Activated CD8-positive, alpha-beta memory T cell treated with anti-CD3 and anti-CD28 coated beads for 4 hours (primary cell): Measurements from ENCODE around the gene PKD1L1.
"Not testable (repeated sequence)": the region's sequence is repeated elsewhere in the genome, so short reads cannot be mapped to it uniquely, and the experiment has no call there.

Source experiments
- DNase-seq, 2 donors: peaks; one replicate each; pipeline ENCODE4 v3.0.0-alpha.2; 2020; ENCODE audit warnings: low read depth in 2 of 2

PKD1L1 gene

GRCh38 chr7:47818796-47819606 lies 129.3 kb downstream of the PKD1L1 start:
- DNase-seq, result peak; percentile 2 to 5

- no peak for DNase-seq
Measured at GRCh38 chr7:47817917-47818316, 130.3 kb downstream of the PKD1L1 start.

DNA sequence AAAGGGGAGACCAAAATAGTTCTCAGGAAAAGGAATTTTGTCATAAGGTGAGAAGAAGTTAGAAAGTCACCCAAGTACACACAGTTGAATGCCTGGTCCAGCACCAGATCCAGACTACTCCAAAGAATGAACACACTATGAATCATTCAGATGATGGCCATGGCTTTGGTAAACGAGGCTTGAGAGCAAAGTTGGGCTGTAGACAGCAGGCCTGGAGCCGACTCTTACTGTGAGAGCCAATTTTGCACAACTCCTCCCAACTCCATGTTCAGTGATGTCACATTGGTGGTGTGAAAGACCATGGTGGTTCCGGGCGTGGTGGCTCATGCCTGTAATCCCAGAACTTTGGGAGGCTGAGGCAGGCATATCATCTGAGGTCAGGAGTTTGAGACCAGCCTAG lies 131.6 kb downstream of the PKD1L1 start:
- no peak for DNase-seq

DNA sequence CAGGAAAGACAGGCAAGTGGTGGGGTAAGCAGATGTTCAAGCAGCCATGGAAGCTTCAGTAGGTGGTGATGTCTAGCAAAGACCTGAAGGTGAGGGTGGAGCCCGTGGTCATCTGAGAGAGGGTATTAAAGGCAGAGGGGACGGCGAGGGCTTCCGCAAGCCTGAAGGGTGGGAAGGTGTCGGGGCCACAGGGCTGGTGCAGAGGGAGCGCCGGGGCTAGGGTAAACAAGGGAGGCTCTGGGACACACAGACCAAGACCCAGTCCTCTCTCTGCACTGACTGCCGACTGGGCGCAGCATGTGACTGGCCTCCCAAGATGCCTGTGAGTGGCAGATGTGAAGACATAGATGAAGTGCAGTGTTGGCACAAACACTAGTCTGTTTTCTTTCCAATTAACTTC lies 132.4 kb downstream of the PKD1L1 start:
- no peak for DNase-seq

DNA sequence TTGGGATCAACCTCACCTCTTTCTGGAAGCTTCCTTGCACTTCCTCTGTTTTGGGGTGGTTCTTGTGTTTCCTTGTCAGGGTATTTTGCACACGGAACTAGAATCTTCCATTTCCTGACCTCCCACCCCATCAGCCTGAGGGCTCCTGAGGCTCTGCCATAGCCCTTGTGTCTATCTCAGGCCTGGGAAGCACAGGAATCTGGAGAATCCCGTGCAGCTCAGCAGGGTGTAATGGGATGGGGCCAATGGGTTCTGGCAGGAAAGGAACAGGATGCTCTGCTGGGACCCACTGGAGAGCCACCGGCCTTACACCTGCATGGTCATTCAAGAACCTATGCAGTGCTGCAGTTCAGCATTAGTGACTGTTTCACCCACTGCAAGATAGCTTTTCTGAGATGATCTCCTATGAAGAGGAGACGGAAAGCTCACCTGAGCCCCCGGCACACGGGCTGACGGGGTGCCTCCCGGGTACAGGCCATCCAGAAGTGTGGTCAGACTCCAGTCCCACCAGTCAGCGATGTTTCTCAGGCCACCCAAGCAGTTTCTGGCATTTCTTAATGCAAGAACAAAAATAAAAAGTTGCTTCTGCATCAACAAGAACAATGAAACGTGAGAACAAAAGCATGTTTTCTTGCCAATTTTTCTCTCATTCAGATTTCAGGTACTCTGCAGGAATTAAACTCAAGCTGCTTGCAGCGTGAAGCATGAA lies 133.2 kb downstream of the PKD1L1 start:
- no peak for DNase-seq

- no peak for DNase-seq
Measured at GRCh38 chr7:47813620-47814260, 134.5 kb downstream of the PKD1L1 start.

DNA sequence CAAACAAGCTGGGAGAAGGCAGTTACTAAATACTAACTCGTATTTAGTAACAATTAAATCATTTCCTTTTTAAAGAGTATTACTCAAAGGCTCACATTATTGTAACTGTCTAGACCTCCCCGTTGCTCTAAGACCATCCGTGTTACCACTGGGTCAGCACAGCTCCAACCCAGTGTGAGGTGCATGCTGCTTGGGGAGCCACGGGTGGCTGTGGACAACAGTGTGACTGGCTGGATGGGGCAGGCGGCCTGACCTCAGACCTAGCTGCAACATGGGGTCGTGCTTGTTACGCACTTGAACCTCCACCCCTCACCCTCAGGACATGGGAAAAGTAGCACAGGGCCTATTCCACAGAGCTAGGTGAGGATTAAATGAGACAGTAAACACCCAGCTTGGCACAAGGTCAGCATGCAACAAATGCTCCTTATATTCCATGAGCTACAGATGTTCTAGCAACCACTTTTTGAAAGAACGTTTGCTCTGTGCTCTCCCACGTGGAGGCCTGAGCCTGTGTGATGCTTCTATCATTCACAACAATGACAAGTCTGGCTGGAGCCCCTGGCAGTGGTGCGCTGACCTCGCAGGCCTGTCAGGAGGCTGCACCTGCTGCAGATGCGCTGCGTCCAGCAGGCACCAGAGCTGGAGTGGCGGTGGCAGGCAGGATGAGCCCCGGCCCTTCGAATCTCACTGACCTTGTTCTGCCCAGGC lies 135.7 kb downstream of the PKD1L1 start:
- DNase-seq, result no peak

DNA sequence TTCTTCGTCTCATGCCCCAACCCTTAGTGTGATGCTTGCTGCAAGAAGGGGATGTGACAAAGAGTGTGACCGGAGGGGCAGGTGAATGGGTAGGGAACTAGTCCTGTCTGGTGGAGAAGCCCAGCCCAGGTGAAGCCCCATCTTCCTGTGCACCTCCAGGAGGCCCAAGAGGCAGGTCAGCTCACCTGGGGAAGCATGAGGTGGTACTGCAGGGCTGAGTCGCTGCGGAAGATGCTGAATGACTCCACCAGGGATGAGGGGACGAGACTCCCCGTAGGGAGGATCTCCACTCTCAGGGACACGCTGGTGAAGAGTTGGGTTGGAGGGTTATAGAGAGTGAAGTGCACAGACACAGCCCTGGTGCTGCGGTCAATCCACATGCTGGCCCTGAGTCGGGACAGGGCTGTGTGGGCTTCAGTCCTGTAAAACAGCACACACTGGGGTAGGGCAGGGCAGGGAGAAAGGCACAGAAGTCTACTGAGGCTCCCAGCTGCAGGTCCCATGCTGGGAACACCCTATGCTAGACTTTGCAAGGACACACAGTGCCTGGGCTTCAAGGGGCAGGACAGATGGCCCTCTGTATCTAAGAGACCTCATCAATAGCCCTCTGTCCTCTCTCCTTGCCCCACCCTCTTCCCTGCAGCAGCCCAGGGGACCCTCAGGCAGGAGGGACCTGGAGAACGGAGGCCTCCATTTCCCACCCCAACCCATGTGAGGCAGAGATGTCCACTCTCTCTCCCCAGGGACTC lies 136.5 kb downstream of the PKD1L1 start:
- DNase-seq, result no peak

DNA sequence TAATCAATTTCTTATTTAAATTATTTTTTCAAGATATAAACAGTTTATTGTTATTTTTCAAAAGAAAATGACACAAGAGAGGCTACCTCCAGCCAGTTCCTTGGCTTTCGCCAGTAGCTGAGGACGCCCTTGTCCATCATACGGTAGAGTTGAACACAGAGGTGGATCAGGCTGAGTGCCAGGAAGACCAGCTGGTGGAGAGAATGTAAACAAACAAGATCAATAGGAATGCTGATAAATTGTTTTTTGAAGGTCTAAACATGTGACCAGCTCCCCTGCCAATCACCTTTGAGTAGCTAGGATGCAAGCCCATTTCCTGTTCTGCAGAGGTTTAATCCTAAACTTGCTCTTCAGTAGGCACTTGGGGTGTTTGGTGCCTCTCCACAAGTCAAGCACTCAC lies 138.9 kb downstream of the PKD1L1 start:
- DNase-seq, result no peak

GRCh38 chr7:47808321-47808720 lies 139.9 kb downstream of the PKD1L1 start:
- DNase-seq, result no peak

- DNase-seq, result no peak
Measured at GRCh38 chr7:47807756-47808155, 140.5 kb downstream of the PKD1L1 start.

DNA sequence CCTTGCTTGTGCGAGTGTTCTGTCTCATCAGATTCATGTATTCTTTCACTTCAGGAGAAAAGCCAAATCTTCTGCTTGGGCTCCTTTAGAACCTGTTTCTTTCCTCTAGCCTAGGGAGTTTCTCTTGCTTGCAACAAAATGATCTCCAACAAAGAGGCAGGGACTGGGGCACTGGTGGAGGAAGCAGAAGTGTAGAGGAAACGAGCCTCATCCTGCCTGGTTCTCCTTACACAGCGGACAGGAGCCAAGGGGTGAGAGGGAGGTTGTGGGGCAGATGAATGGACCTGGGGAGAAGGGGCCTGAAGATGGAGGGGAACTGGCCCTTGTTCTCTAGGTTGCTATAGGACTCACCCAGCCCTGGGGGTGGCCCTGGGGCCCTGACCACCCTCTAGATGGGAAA lies 141.1 kb downstream of the PKD1L1 start:
- no peak for DNase-seq

- DNase-seq, result no peak
Measured at GRCh38 chr7:47806701-47807103, 141.6 kb downstream of the PKD1L1 start.

DNA sequence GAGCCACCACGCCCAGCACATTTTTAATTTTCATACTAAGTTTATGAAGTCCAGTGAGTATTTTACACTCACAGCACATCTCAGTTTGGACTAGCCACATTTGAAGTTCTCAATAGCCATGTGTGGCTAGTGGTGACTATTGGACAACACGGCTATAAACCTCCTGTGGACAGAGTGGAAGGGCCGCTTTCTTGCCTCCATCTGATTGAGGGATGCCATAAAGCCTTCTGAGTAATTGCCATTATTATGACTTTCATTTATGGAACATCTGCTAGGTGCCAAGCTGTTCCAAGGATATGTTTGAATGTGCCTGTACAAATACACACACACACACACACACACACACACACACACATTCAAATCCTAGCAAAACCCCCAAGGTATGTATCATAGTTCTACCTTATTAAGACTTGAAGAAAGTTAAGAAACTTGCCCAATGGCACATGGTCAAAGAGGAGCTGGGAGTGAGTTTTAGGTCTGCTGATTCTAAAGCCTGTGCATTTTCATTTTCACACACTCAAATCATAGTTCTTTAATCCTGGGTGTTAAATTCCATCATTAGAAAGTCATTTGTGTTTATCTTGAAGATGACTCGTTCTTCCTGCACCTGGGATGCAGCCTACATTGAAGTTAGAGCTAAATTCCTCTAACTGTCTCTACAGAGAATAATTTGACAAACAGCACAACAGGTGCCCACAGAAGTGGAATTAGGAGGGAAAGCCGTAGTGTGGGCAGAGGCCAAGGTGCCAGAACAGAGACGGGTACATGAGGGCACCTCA lies 143.3 kb downstream of the PKD1L1 start:
- DNase-seq, result no peak

DNA sequence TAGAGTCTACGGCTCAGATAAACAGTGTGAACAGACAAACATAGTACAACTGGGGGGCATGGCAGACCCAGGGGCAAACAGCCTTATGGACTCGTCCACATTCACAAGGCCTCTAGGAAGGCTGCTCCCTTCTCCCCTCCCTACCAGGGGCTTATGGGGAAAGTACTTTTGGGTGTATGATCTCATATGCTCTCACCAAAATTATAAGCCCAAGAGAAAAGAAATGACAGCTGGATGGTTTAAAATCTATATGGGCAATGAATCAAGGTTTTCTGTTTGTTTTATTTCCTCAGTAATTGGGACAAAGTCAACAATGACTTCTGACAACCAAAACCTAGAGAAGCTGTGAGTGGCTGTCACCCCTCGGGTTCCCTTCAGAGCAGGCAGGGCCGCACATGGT lies 144.4 kb downstream of the PKD1L1 start:
- DNase-seq, result no peak

DNA sequence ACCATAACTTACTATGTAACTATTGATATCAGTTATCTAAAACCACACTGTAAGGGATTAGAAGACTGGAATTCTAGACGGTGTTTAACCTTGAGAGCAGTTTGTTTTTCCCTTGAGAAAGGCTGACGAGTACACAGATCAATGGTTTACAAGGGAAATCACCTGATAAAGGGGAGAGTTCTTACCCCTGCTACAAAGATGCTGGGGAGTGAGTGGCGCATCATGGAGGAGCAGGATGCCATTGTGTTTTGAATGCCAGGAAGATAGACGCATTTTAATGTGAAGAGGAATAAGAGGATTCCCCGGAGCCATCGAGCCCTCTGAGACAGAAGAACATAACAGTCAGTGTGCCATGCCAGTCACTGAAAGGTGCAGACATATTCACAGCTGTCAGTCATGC lies 145.2 kb downstream of the PKD1L1 start:
- DNase-seq, result no peak

GRCh38 chr7:47801423-47801822 lies 146.8 kb downstream of the PKD1L1 start:
- DNase-seq, result no peak

DNA sequence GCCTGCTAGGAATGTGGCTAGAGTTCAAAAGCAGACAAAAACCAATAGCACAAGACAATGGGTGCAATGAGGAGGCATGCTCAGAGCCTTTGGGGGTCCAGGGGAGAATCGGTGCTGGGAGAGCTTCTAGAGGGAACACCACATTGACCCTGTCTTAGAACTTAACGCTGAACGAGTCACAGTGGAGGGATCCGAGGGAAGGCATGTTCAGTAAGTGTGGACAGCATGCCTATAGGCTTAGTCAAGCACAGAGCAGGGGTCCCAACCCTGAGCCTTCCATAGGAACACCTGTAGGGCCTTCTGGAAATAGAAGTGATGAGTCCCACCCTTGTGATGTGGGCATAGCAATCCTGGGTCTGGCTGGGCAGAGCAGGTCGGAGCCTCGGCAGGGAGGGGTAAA lies 148.7 kb downstream of the PKD1L1 start:
- DNase-seq, result no peak

DNA sequence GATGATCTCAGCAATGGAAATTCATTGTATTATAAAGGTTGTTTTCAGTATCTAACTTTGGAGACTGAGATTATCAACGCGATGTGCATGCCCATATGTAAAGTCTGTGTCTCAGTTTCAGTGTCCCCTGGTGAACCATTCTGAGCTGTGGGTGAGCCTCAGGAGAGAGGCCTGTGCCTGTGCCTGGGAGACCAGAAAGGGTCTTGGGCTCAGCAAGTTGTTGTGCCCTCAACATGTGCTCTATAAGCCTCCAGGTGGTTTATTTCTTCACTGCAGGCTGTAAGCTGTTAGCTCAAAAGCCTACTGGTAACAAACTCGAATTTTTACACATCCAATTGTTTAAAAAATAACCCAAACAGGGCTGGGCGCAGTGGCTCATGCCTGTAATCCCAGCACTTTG lies 151.9 kb downstream of the PKD1L1 start:
- DNase-seq, result no peak

- DNase-seq, result no peak
Measured at GRCh38 chr7:47795631-47796030, 152.6 kb downstream of the PKD1L1 start.

GRCh38 chr7:47795126-47795525 lies 153.1 kb downstream of the PKD1L1 start:
- not testable (repeated sequence) for DNase-seq
